ENCODE data around the gene STAG1. TPM values are rescaled to one million over a fixed set of nuclear protein-coding genes. Genes with fewer than 3 reads are reported as not detected.
"Not testable (repeated sequence)": the region's sequence is repeated elsewhere in the genome, so short reads cannot be mapped to it uniquely, and the experiment has no call there.

Gene STAG1
- polyA plus RNA-seq, 1 experiment = 30.1 TPM

GRCh38 chr3:136720091-136720490, 32.1 kb downstream of the STAG1 start:
- TF ChIP-seq, protein P1, sequence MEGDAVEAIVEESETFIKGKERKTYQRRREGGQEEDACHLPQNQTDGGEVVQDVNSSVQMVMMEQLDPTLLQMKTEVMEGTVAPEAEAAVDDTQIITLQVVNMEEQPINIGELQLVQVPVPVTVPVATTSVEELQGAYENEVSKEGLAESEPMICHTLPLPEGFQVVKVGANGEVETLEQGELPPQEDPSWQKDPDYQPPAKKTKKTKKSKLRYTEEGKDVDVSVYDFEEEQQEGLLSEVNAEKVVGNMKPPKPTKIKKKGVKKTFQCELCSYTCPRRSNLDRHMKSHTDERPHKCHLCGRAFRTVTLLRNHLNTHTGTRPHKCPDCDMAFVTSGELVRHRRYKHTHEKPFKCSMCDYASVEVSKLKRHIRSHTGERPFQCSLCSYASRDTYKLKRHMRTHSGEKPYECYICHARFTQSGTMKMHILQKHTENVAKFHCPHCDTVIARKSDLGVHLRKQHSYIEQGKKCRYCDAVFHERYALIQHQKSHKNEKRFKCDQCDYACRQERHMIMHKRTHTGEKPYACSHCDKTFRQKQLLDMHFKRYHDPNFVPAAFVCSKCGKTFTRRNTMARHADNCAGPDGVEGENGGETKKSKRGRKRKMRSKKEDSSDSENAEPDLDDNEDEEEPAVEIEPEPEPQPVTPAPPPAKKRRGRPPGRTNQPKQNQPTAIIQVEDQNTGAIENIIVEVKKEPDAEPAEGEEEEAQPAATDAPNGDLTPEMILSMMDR (IDR thresholded peaks at IDR 0.05; ENCODE audit: low read depth, low read length) = no peak
- POLR2A ChIA-PET = no interaction called here
- no peak for DNase-seq (ENCODE audit: low read depth, low spot score)
- CTCF ChIA-PET = interaction anchor here (1.0 to 1.3 kb wide), 2 partner anchors 9 to 32 kb away, joined by 3 to 4 read pairs; partner anchors contain the start of gene STAG1
- Histone ChIP-seq H3K27ac (ENCODE audit: low read depth, low read length) (no peak overlapping the region), H3K27me3 (ENCODE audit: control insufficient read depth, insufficient read depth, low read length) (no peaks in the 10 kb centered on the region), H3K4me3 (ENCODE audit: low read depth, low read length) (no peak overlapping the region), H3K9me3 (ENCODE audit: control insufficient read depth, insufficient read depth, low read length) (no peaks in the 10 kb centered on the region; the same call in 1 of the 2 replicates)

GRCh38 chr3:136716629-136717028, 35.5 kb downstream of the STAG1 start:
- H3K9me3 ChIP-seq (ENCODE audit: control insufficient read depth, insufficient read depth, low read length) = no peaks in the 10 kb centered on the region; the same call in 1 of the 2 replicates
- no peak overlapping the region for H3K27ac ChIP-seq (ENCODE audit: low read depth, low read length)
- DNase-seq (ENCODE audit: low read depth, low spot score) = no peak
- ChIA-PET CTCF (interaction anchor here (0.8 kb wide), 1 partner anchor 297 kb away, joined by 4 read pairs; no protein-coding TSS in a partner anchor), POLR2A (no interaction called here)
- H3K4me3 ChIP-seq (ENCODE audit: low read depth, low read length) = no peak overlapping the region
- H3K27me3 ChIP-seq (ENCODE audit: control insufficient read depth, insufficient read depth, low read length) = no peaks in the 10 kb centered on the region
- TF ChIP-seq, protein P1 (IDR thresholded peaks at IDR 0.05; ENCODE audit: low read depth, low read length) = no peak

DNA sequence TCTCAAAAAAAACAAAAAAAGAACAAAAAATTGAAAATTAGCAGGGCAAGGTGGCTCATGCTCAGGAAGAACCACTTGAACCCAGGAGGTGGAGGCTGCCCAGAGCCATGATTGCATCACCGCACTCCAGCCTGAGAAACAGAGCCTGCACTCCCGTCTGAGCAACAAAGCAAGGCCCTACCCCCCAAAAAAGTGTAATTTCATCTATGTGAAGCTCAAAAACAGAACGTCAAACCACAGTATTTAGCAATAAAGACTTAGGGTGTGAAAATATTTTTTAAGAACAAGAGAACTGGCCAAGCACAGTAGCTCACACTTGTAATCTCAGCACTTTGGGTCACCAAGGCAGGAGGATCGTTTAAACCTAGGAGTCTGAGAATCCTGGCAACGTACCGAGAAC, 38.2 kb downstream of the STAG1 start:
- TF ChIP-seq, protein P1 (IDR thresholded peaks at IDR 0.05; ENCODE audit: low read depth, low read length) = no peak
- H3K27me3 ChIP-seq (ENCODE audit: control insufficient read depth, insufficient read depth, low read length) = no peaks in the 10 kb centered on the region
- no peak overlapping the region for H3K27ac ChIP-seq (ENCODE audit: low read depth, low read length)
- H3K9me3 ChIP-seq (ENCODE audit: control insufficient read depth, insufficient read depth, low read length) = no peaks in the 10 kb centered on the region; the same call in 1 of the 2 replicates
- no peak overlapping the region for H3K4me3 ChIP-seq (ENCODE audit: low read depth, low read length)
- CTCF ChIA-PET = interaction anchor here (1.0 kb wide), 1 partner anchor 408 kb away, joined by 3 read pairs; no protein-coding TSS in a partner anchor
- DNase-seq (ENCODE audit: low read depth, low spot score) = no peak
- POLR2A ChIA-PET = no interaction called here

DNA sequence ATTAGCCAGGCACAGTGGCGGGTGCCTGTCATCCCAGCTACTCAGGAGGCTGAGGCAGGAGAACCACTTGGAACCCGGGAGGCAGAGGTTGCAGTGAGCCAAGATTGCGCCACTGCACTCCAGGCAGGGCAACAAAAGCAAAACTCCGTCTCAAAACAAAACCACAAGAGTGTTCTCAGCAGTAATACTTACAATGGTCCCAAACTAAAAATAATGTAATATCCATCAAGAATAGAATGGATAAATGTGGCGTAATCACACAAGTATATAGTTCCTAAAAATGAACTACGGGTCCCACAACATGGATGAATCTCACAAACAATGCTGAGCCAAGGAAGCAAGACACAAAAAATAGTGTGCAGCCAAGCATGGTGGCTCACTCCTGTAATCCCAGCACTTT, 39.2 kb downstream of the STAG1 start:
- Histone ChIP-seq H3K27ac (ENCODE audit: low read depth, low read length) (no peak overlapping the region), H3K27me3 (ENCODE audit: control insufficient read depth, insufficient read depth, low read length) (no peaks in the 10 kb centered on the region), H3K9me3 (ENCODE audit: control insufficient read depth, insufficient read depth, low read length) (no peaks in the 10 kb centered on the region; the same call in 1 of the 2 replicates), H3K4me3 (ENCODE audit: low read depth, low read length) (no peak overlapping the region)
- CTCF ChIA-PET = no interaction called here
- TF ChIP-seq, protein P1 (IDR thresholded peaks at IDR 0.05; ENCODE audit: low read depth, low read length) = no peak
- DNase-seq (ENCODE audit: low read depth, low spot score) = no peak
- POLR2A ChIA-PET = no interaction called here

- H3K27ac ChIP-seq (ENCODE audit: low read depth, low read length); DNase-seq (ENCODE audit: low read depth, low spot score); POLR2A ChIA-PET; H3K4me3 ChIP-seq (ENCODE audit: low read depth, low read length); H3K9me3 ChIP-seq (ENCODE audit: control insufficient read depth, insufficient read depth, low read length); H3K27me3 ChIP-seq (ENCODE audit: control insufficient read depth, insufficient read depth, low read length): not testable (repeated sequence)
- CTCF ChIA-PET = interaction anchor here (1.0 to 1.8 kb wide), 4 partner anchors 8 to 302 kb away, joined by 3 to 9 read pairs (median 4); partner anchors contain the start of gene STAG1
Measured at GRCh38 chr3:136711888-136712287, 40.3 kb downstream of the STAG1 start.

Data from AG04450 (cell line).